GM23248 (cell line): ENCODE measurements around the gene CD109. TPM values are rescaled to one million over a fixed set of nuclear protein-coding genes. Genes with fewer than 3 reads are reported as not detected.

Experiments used
- DNase-seq: peaks from one replicate; pipeline ENCODE4 v3.0.0-alpha.2; 2015
- H2AFZ ChIP-seq: fragments of 200-600 bp; sonication (generic); 2 replicates; pipeline ENCODE4 v1.6.1; 2016; ENCODE audit warnings: antibody characterized with exemption
- H3F3A ChIP-seq: fragments of 200-600 bp; sonication (generic); 2 replicates; pipeline ENCODE4 v1.6.1; 2016; ENCODE audit warnings: mild to moderate bottlenecking, antibody characterized with exemption, mixed run types; ENCODE audit not compliant: insufficient read depth
- H3K27ac ChIP-seq: fragments of 200-600 bp; sonication (generic); 2 replicates; pipeline ENCODE4 v1.5.1; 2016; ENCODE audit warnings: mild to moderate bottlenecking
- H3K27me3 ChIP-seq: fragments of 200-600 bp; sonication (generic); replicated peaks from 2 replicates; pipeline ENCODE4 v1.6.1; 2016; ENCODE audit warnings: mild to moderate bottlenecking; ENCODE audit not compliant: insufficient read depth
- H3K36me3 ChIP-seq: fragments of 200-600 bp; sonication (generic); 2 replicates; pipeline ENCODE4 v1.6.1; 2016; ENCODE audit warnings: low read depth, mild to moderate bottlenecking
- H3K4me1 ChIP-seq: fragments of 200-600 bp; sonication (generic); 2 replicates; pipeline ENCODE4 v1.6.1; 2016; ENCODE audit warnings: mild to moderate bottlenecking; ENCODE audit not compliant: insufficient read depth
- H3K4me2 ChIP-seq: fragments of 200-600 bp; sonication (generic); one replicate; pipeline ENCODE4 v1.6.1; 2016; ENCODE audit warnings: mild to moderate bottlenecking; ENCODE audit not compliant: unreplicated experiment
- H3K4me3 ChIP-seq: fragments of 200-600 bp; sonication (generic); 2 replicates; pipeline ENCODE4 v1.5.1; 2016; ENCODE audit warnings: mild to moderate bottlenecking
- H3K79me2 ChIP-seq: fragments of 200-600 bp; sonication (generic); 2 replicates; pipeline ENCODE4 v1.6.1; 2016; ENCODE audit warnings: mild to moderate bottlenecking; ENCODE audit not compliant: insufficient read depth
- H3K9ac ChIP-seq: fragments of 200-600 bp; sonication (generic); 2 replicates; pipeline ENCODE4 v1.6.1; 2016; ENCODE audit warnings: mild to moderate bottlenecking
- H3K9me2 ChIP-seq: fragments of 200-600 bp; sonication (generic); 2 replicates; pipeline ENCODE4 v1.6.1; 2016; ENCODE audit warnings: mixed run types, mild to moderate bottlenecking, moderate library complexity; ENCODE audit not compliant: insufficient read depth
- H3K9me3 ChIP-seq: fragments of 200-600 bp; sonication (generic); one replicate; pipeline ENCODE4 v1.6.1; 2017; ENCODE audit warnings: low read depth
- H4K20me1 ChIP-seq: fragments of 200-600 bp; sonication (generic); 2 replicates; pipeline ENCODE4 v1.6.0; 2016; ENCODE audit not compliant: insufficient read depth
- EZH2 ChIP-seq: fragments of 200-600 bp; sonication (generic); IDR thresholded peaks from 2 replicates; pipeline ENCODE4 v1.6.1; 2018; ENCODE audit warnings: antibody characterized with exemption, mild to moderate bottlenecking; ENCODE audit not compliant: insufficient read depth, poor library complexity, severe bottlenecking
- EZH2phosphoT487 ChIP-seq: fragments of 200-600 bp; sonication (generic); IDR thresholded peaks from 2 replicates; pipeline ENCODE4 v1.6.1; 2018; ENCODE audit warnings: antibody characterized with exemption, moderate library complexity, mild to moderate bottlenecking, low read depth; ENCODE audit not compliant: insufficient read depth
- WGBS, 2 experiments: methylation state at CpG; one replicate each; pipeline ENCODE4 v1.1.6; 2015 to 2017; ENCODE audit warnings: low lambda C conversion rate in 2 of 2, low coverage in 1 of 2; ENCODE audit errors: missing lambda C conversion rate in 2 of 2; 5-methylcytosine and 5-hydroxymethylcytosine counted together
- in situ Hi-C: fragments of 300-500 bp; cut with MboI; formaldehyde crosslinking; loops from 2 replicates; pipeline ENCODE4 v1.15.0; 2020
- polyA plus RNA-seq: library from polyadenylated mRNA; unstranded; fragments of >200 nt; fragmentation: Nextera tagmentation; extraction: Ambion mirVana; gene quantifications from 2 replicates; pipeline ENCODE4 v1.2.1, GENCODE V29; 2016
- total RNA-seq: library from RNA; depleted of rRNA; stranded (reverse); fragments of >200 nt; shearing (Covaris generic); gene quantifications from 2 replicates; pipeline ENCODE4 v1.2.3, GENCODE V29; 2014

The CD109 gene
- total and polyA plus RNA-seq, 2 experiments from 2014 or later: 31.3 to 68.6 TPM

DNA sequence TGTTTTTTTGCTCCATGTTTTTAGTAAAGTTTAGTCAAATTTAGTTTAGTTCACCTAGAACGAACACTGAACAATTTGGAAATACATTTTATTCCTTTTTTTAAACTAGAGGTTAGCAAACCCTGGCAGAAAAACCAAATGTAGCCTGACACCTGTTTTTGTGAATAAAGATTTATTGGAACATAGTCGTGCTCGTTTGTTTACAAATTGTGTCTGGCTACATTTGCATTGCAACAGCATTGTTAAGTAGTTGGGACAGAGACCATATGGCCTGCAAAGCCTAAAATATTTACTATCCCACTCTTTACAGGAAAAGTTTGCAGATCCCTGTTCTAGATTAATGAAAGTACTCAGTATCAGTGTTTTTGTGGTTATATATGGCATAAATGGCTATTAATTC lies 56.9 kb downstream of the CD109 start:
- 78 to 82% methylated on average over 3 of the region's 3 CpGs for WGBS, 2 experiments
- no peak overlapping the region for H3K9ac ChIP-seq
- H3K4me3 ChIP-seq: no peak overlapping the region
- in situ Hi-C loops: no loop called here
- H3K4me1 ChIP-seq: no peaks in the 10 kb centered on the region
- no peaks in the 10 kb centered on the region for H4K20me1 ChIP-seq
- H3K4me2 ChIP-seq: no peak overlapping the region
- H2AFZ ChIP-seq: no peak overlapping the region
- TF ChIP-seq EZH2phosphoT487: no peak
- no peak for TF ChIP-seq EZH2
- H3K9me2 ChIP-seq: no peaks in the 10 kb centered on the region
- no peaks in the 10 kb centered on the region for H3F3A ChIP-seq
- peaks cover 7% of the 10 kb centered on the region; the same call in 1 of the 2 replicates for H3K79me2 ChIP-seq
- DNase-seq: no peak
- H3K36me3 ChIP-seq: no peaks in the 10 kb centered on the region
- no peaks in the 10 kb centered on the region for H3K9me3 ChIP-seq
- H3K27me3 ChIP-seq: no peaks in the 10 kb centered on the region
- H3K27ac ChIP-seq: no peak overlapping the region

DNA sequence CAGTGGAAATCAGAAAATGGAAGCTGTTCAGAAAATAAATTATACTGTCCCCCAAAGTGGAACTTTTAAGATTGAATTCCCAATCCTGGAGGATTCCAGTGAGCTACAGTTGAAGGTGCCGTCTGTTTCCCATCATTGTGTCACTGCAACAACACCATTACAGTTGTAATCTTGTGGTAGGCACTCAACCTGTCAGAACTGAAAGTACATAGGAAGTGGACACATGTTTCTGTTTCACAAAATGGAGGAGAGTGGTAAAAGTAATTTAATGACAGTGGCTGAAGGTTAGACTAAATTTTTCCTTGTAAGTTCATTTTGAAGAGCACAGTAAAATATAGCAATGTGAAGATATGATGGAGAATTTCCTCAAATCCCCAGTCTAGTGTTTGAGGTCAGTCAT lies 70.0 kb downstream of the CD109 start:
- Histone ChIP-seq H3K27me3 (no peaks in the 10 kb centered on the region), H3K79me2 (no peaks in the 10 kb centered on the region), H3F3A (no peaks in the 10 kb centered on the region), H3K27ac (no peak overlapping the region), H3K9me2 (no peaks in the 10 kb centered on the region), H3K36me3 (peaks cover 34% of the 10 kb centered on the region), H3K4me3 (no peak overlapping the region), H3K9ac (no peak overlapping the region), H2AFZ (no peak overlapping the region), H3K4me2 (no peak overlapping the region), H3K9me3 (no peaks in the 10 kb centered on the region), H3K4me1 (no peaks in the 10 kb centered on the region), H4K20me1 (no peaks in the 10 kb centered on the region)
- DNase-seq: no peak
- no peak for TF ChIP-seq EZH2phosphoT487
- TF ChIP-seq EZH2: no peak
- 94 to 97% methylated on average over 1 of the region's 1 CpG for WGBS, 2 experiments
- in situ Hi-C loops: no loop called here

DNA sequence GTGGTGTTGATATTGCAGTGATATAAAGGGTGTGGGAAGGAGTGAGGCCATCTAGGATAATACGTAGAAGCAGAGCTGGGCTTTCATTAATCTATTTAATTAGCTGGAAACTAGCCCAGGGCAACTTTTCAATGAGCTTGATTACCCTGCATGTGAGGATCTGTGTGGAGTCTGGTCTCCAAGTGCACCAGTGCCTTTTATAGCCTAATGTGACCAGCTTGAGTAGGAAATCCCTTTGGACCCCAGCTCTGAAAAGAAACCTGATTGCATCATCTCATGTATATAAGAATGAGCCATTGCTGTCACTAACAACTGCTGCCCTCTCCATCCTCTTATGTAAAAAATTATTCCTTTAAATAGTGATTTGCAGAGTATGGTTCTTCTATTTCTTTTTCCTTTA lies 72.6 kb downstream of the CD109 start:
- no peak overlapping the region for H3K9ac ChIP-seq
- H3K27ac ChIP-seq: no peak overlapping the region
- H3K4me2 ChIP-seq: no peak overlapping the region
- H2AFZ ChIP-seq: no peak overlapping the region
- peaks cover 39% of the 10 kb centered on the region for H3K36me3 ChIP-seq
- TF ChIP-seq EZH2 (no peak), EZH2phosphoT487 (no peak)
- no peaks in the 10 kb centered on the region for H3K79me2 ChIP-seq
- H3K4me3 ChIP-seq: no peak overlapping the region
- H3K9me3 ChIP-seq: no peaks in the 10 kb centered on the region
- H3F3A ChIP-seq: peaks cover 7% of the 10 kb centered on the region; the same call in 1 of the 2 replicates
- 94 to 100% methylated on average over 1 of the region's 1 CpG for WGBS, 2 experiments
- H4K20me1 ChIP-seq: no peaks in the 10 kb centered on the region
- no peaks in the 10 kb centered on the region for H3K9me2 ChIP-seq
- in situ Hi-C loops: no loop called here
- H3K27me3 ChIP-seq: no peaks in the 10 kb centered on the region
- H3K4me1 ChIP-seq: peaks cover 3% of the 10 kb centered on the region; the same call in 1 of the 2 replicates
- DNase-seq: no peak

DNA sequence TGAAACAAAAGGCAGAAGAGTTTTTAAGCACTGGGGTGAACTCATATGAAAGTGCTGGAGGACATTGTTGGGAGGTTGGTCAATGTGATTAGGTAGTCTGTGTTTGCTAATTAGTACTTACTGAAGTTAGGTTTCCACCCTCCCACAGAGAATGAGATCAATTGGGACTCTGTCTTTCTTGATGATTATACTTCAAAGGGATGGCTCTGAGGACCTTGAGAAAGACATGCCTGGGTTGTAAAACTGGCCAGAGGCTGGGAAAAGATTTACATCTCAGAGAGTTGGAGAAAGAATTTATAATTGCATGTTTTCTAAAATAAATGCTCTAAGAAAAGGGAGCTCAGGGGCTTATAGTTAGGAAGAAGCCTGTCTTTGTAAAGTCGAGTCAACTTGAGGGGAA lies 74.0 kb downstream of the CD109 start:
- Histone ChIP-seq H3K4me1 (peaks cover 17% of the 10 kb centered on the region), H3K9me3 (no peaks in the 10 kb centered on the region), H3K9me2 (no peaks in the 10 kb centered on the region), H3K27ac (no peak overlapping the region), H3K4me2 (no peak overlapping the region), H3K79me2 (no peaks in the 10 kb centered on the region), H3K36me3 (peaks cover 36% of the 10 kb centered on the region), H2AFZ (no peak overlapping the region), H3K27me3 (no peaks in the 10 kb centered on the region), H3F3A (peaks cover 20% of the 10 kb centered on the region), H3K9ac (no peak overlapping the region), H4K20me1 (no peaks in the 10 kb centered on the region), H3K4me3 (no peak overlapping the region)
- TF ChIP-seq EZH2 (no peak), EZH2phosphoT487 (no peak)
- in situ Hi-C loops: no loop called here
- 91 to 100% methylated on average over 1 of the region's 1 CpG for WGBS, 2 experiments
- DNase-seq: no peak

DNA sequence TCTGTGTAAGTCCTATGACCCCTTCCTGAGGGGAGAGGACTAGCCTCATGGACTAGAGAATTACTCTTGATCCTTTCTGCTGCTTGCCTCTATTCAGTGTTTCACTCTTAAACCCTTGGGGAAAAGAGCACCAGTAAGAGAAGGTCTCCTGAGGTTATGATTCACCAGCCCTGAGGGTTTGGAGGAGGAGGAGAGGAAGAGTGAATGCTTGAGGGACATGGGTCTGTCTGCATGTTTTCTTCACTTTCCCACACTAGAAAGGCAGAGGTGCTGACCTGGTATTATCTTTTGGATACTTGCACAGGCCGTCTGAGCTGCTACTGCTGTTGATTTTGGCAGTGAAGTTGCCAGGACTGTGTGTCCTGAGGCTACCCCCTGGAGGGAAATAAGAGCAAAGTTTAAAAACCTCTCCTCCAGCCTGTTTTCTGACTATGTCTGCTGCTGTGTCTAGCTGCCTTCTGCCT lies 78.3 kb downstream of the CD109 start:
- in situ Hi-C loops: no loop called here
- Histone ChIP-seq H3K4me2 (peak overlapping the region; percentile 63), H3K4me1 (peaks cover 24% of the 10 kb centered on the region), H2AFZ (peak overlapping the region; percentile 40), H3K9ac (peak overlapping the region; percentile 64), H4K20me1 (no peaks in the 10 kb centered on the region), H3K4me3 (peak overlapping the region; percentile 34), H3K79me2 (peaks cover 14% of the 10 kb centered on the region; the same call in 1 of the 2 replicates), H3K9me2 (no peaks in the 10 kb centered on the region), H3K36me3 (peaks cover 14% of the 10 kb centered on the region; the same call in 1 of the 2 replicates), H3K27ac (peak overlapping the region; percentile 82), H3K27me3 (no peaks in the 10 kb centered on the region), H3K9me3 (no peaks in the 10 kb centered on the region), H3F3A (peaks cover 29% of the 10 kb centered on the region)
- 0% methylated on average over 1 of the region's 1 CpG for WGBS, 2 experiments
- DNase-seq: peak; percentile 91
- TF ChIP-seq EZH2: no peak
- TF ChIP-seq EZH2phosphoT487: no peak
